K562 (cell line): Measurements from ENCODE around the gene MRPS18B. TPM values are rescaled to one million over a fixed set of nuclear protein-coding genes. Genes with fewer than 3 reads are reported as not detected.
A peak's percentile ranks its signal among the peaks of the same experiment; 100 is the strongest.

Experiments used
- BMI1 ChIP-seq: fragments of 150-350 bp; IDR thresholded peaks from 2 replicates; pipeline ENCODE4 v1.6.1; 2014; ENCODE audit warnings: low read length
- CTBP1 ChIP-seq: fragments of 450-650 bp; IDR thresholded peaks from 2 replicates; pipeline ENCODE4 v1.6.1; 2016; ENCODE audit warnings: borderline replicate concordance
- GTF2F1 ChIP-seq: IDR thresholded peaks from 2 replicates; pipeline ENCODE4 v1.6.1; 2011; ENCODE audit warnings: low read depth, low read length, improper control_type of control experiment
- KDM1A ChIP-seq, 2 experiments: fragments of 450-650 bp; IDR thresholded peaks; 2 replicates each; pipeline ENCODE4 v1.6.1; 2016; ENCODE audit warnings: mild to moderate bottlenecking in 2 of 2
- KHSRP ChIP-seq: fragments of 450-650 bp; IDR thresholded peaks from 2 replicates; pipeline ENCODE4 v1.6.1; 2017
- MED1 ChIP-seq: sonication (generic); formaldehyde crosslinking; IDR thresholded peaks from 2 replicates; pipeline ENCODE4 v1.8.1; 2023; ENCODE audit warnings: missing genetic modification reagents, borderline replicate concordance
- MNT ChIP-seq, 2 experiments: fragments of 450-650 bp; conservative IDR thresholded peaks; 2 replicates each; pipeline ENCODE4 v1.6.1; 2017; ENCODE audit warnings: mild to moderate bottlenecking in 2 of 2, moderate library complexity in 2 of 2
- NFXL1 ChIP-seq: fragments of 450-650 bp; formaldehyde crosslinking; IDR thresholded peaks from 2 replicates; pipeline ENCODE4 v1.4.0; 2021; ENCODE audit warnings: mild to moderate bottlenecking
- NR4A1 ChIP-seq, 2 experiments: fragments of 250-450 bp in 1 of 2; fragments of 450-650 bp in 1 of 2; sonication (Bioruptor Pico) in 1 of 2; IDR thresholded peaks; 2 replicates each; pipeline versions ENCODE4 v1.4.0 to v1.6.1; 2016 to 2020; ENCODE audit warnings: mild to moderate bottlenecking in 2 of 2, missing compliant biosample characterization in 1 of 2, missing genetic modification characterization in 1 of 2, moderate library complexity in 1 of 2
- SETDB1 ChIP-seq: IDR thresholded peaks from one replicate; pipeline ENCODE4 v1.6.1; 2012; ENCODE audit warnings: low read length, control low read depth, inconsistent platforms
- SMAD3 ChIP-seq: fragments of 450-650 bp; formaldehyde crosslinking; conservative IDR thresholded peaks from 2 replicates; pipeline ENCODE4 v1.4.0; 2020; ENCODE audit warnings: mild to moderate bottlenecking
- SP2 ChIP-seq: IDR thresholded peaks from 2 replicates; pipeline ENCODE4 v1.6.1; 2011; ENCODE audit warnings: mild to moderate bottlenecking, low read depth, low read length, moderate library complexity; ENCODE audit not compliant: poor library complexity, severe bottlenecking; ENCODE audit errors: extremely low read depth
- TAL1 ChIP-seq: fragments of 450-650 bp; IDR thresholded peaks from 2 replicates; pipeline ENCODE4 v1.6.1; 2016; ENCODE audit warnings: mild to moderate bottlenecking
- U2AF2 ChIP-seq: fragments of 200-400 bp; formaldehyde crosslinking; optimal IDR thresholded peaks from 2 replicates; pipeline ENCODE3; 2017; ENCODE audit warnings: low read depth, mild to moderate bottlenecking, low read length
- UBTF ChIP-seq, 2 experiments: IDR thresholded peaks; 2 replicates each; pipeline ENCODE4 v1.6.1; 2012; ENCODE audit warnings: improper control_type of control experiment in 2 of 2, low read depth in 2 of 2, low read length in 2 of 2, borderline replicate concordance in 1 of 2
- ZNF134 ChIP-seq: fragments of 250-450 bp; sonication (Bioruptor Pico); conservative IDR thresholded peaks from 2 replicates; pipeline ENCODE4 v1.4.0; 2020
- ZNF143 ChIP-seq: sonication (generic); formaldehyde crosslinking; IDR thresholded peaks from 2 replicates; pipeline ENCODE4 v1.9.0; 2022; ENCODE audit warnings: mild to moderate bottlenecking, missing genetic modification reagents
- ZNF174 ChIP-seq: fragments of 250-450 bp; sonication (Bioruptor Pico); IDR thresholded peaks from 2 replicates; pipeline ENCODE4 v1.4.0; 2020; ENCODE audit warnings: mild to moderate bottlenecking
- ZNF445 ChIP-seq: fragments of 250-450 bp; sonication (Bioruptor Pico); IDR thresholded peaks from 2 replicates; pipeline ENCODE4 v1.4.0; 2020; ENCODE audit warnings: low read depth, mild to moderate bottlenecking, moderate library complexity
- polyA plus RNA-seq, 8 experiments: library from polyadenylated mRNA; depleted of rRNA in 4 of 8; stranded (reverse) in 5 of 8; unstranded in 3 of 8; fragments of >200 nt; fragmentation: Nextera tagmentation in 2 of 8; fragmentation: Illumina TruSeq in 1 of 8; extraction: Ambion mirVana in 2 of 8; extraction: Trizol in 1 of 8; gene quantifications; 2 replicates each; pipeline versions ENCODE4 v1.2.1 to v1.2.3, GENCODE V29; 2011 to 2014; ENCODE audit warnings: inconsistent platforms in 1 of 8, missing spikeins in 1 of 8
- total RNA-seq, 7 experiments: library from RNA; depleted of rRNA in 6 of 7; stranded (reverse); fragments of >200 nt in 6 of 7; fragmentation: Illumina TruSeq in 2 of 7; extraction: Trizol in 2 of 7; gene quantifications; 2 replicates each; pipeline versions ENCODE4 v1.2.1 to v1.2.3, GENCODE V29; 2011 to 2021; ENCODE audit warnings: low replicate concordance in 1 of 7
- TF ChIP-seq, protein P1 (sequence below): sonication (generic); formaldehyde crosslinking; IDR thresholded peaks from 2 replicates; pipeline ENCODE4 v1.8.0; 2022; ENCODE audit warnings: mild to moderate bottlenecking, low read depth, missing genetic modification reagents
- TF ChIP-seq, protein P2 (sequence below): fragments of 250-450 bp; sonication (Bioruptor Pico); IDR thresholded peaks from 2 replicates; pipeline ENCODE4 v1.8.0; 2021; ENCODE audit warnings: moderate library complexity, mild to moderate bottlenecking, inconsistent platforms

Gene MRPS18B
- total and polyA plus RNA-seq, 9 of the 15 experiments (the other 6 are each of a cell fraction or from before 2014, with no cell fraction given), result 132 to 383 (median 178) TPM

DNA sequence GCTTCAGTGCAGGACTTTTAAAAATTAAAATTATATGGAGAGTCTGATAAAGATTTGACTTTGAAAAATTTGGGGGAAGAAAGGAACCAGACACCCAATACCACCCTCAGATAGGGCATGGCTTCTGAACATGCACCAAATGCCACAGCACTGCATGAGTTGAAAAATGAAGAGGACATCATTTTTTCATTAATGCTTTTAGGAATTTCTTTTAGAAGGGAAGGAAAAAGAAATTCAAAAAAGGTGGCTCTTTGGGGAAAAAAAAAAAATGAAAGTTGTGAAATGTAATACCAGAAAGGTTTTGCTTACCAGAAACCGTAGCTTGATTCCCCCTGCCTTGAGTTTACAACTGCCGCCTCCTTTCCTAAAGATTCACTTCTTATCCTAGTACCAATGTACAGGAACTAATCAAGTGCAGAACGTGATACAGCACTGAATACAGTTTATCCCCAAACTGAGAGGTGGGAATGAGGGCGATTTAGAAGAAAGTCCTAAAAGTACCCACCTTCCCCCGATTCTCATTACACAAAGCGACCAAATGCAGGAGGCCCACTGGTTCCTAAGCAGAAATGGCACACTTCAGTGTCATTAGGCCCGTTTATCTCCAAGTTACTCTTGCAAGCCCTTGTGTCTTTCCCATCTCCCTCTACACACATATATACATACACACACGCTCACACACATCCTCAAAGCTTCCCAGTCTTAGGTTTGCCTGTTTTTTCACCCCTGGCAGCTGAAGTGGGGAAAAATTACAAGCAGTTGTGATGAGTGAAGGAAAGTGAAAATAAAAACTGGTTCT, 3.4 kb upstream of the MRPS18B start (continued):
- 0 out of 4 replicates have a peak, but pooled peaks of 1 of the 2 experiments have one; percentile 21 for TF ChIP-seq MNT (conservative IDR thresholded peaks at IDR 0.05)
- TF ChIP-seq KDM1A (IDR thresholded peaks at IDR 0.05), result no peak
- TF ChIP-seq, protein P1, sequence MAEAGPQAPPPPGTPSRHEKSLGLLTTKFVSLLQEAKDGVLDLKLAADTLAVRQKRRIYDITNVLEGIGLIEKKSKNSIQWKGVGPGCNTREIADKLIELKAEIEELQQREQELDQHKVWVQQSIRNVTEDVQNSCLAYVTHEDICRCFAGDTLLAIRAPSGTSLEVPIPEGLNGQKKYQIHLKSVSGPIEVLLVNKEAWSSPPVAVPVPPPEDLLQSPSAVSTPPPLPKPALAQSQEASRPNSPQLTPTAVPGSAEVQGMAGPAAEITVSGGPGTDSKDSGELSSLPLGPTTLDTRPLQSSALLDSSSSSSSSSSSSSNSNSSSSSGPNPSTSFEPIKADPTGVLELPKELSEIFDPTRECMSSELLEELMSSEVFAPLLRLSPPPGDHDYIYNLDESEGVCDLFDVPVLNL (CRISPR knock-in tag), result no peak
- TF ChIP-seq BMI1, result no peak
- TF ChIP-seq CTBP1, result 0 out of 2 replicates have a peak, but pooled peaks have one; percentile 26
- TF ChIP-seq ZNF143 (CRISPR knock-in tag), result no peak
- TF ChIP-seq SMAD3, result peak; percentile 85
- TF ChIP-seq SETDB1, result no peak
- no peak for TF ChIP-seq U2AF2
- TF ChIP-seq, protein P2, sequence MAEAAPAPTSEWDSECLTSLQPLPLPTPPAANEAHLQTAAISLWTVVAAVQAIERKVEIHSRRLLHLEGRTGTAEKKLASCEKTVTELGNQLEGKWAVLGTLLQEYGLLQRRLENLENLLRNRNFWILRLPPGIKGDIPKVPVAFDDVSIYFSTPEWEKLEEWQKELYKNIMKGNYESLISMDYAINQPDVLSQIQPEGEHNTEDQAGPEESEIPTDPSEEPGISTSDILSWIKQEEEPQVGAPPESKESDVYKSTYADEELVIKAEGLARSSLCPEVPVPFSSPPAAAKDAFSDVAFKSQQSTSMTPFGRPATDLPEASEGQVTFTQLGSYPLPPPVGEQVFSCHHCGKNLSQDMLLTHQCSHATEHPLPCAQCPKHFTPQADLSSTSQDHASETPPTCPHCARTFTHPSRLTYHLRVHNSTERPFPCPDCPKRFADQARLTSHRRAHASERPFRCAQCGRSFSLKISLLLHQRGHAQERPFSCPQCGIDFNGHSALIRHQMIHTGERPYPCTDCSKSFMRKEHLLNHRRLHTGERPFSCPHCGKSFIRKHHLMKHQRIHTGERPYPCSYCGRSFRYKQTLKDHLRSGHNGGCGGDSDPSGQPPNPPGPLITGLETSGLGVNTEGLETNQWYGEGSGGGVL, result no peak
- peak; percentile 54; the same call in 1 of the 2 replicates for TF ChIP-seq KHSRP
- TF ChIP-seq NFXL1 (CRISPR knock-in tag), result peak; percentile 11; the same call in 1 of the 2 replicates
- no peak for TF ChIP-seq TAL1
- TF ChIP-seq MED1 (CRISPR knock-in tag), result no peak
- no peak for TF ChIP-seq ZNF174 (CRISPR knock-in tag)
- TF ChIP-seq GTF2F1, result no peak
- TF ChIP-seq SP2, result no peak
- TF ChIP-seq ZNF134 (CRISPR knock-in tag), result no peak
- 0 out of 2 replicates have a peak, but pooled peaks have one; percentile 14 for TF ChIP-seq NR4A1 (CRISPR knock-in tag; IDR thresholded peaks at IDR 0.05)
- TF ChIP-seq NR4A1 (tag; IDR thresholded peaks at IDR 0.05), result no peak
- TF ChIP-seq ZNF445 (CRISPR knock-in tag), result peak; percentile 41; the same call in 1 of the 2 replicates
- no peak for TF ChIP-seq UBTF (IDR thresholded peaks at IDR 0.05; ENCODE audit: borderline replicate concordance in 1 of 2, low read depth in 2 of 2, low read length in 2 of 2)
